Mesenchymal stem cell (in vitro differentiated cells and primary cell): Measurements from ENCODE around the gene SLC12A6.

Experiments
- DNase-seq: peaks from one replicate; pipeline ENCODE4 v3.0.0-alpha.2; 2013
- H2AFZ ChIP-seq: one replicate; pipeline ENCODE4 v1.6.1; 2013; ENCODE audit warnings: low read depth, mild to moderate bottlenecking, control low read depth, inconsistent platforms, low read length, moderate library complexity
- H2AK5ac ChIP-seq: 2 replicates; pipeline ENCODE4 v1.6.1; 2013; ENCODE audit warnings: low read length, moderate library complexity, mild to moderate bottlenecking, inconsistent platforms; ENCODE audit not compliant: severe bottlenecking
- H2BK120ac ChIP-seq: one replicate; pipeline ENCODE4 v1.6.1; 2013; ENCODE audit warnings: low read depth, mild to moderate bottlenecking, inconsistent platforms, low read length, moderate library complexity
- H2BK12ac ChIP-seq, 2 experiments: one replicate each; pipeline ENCODE4 v1.6.1; 2013; ENCODE audit warnings: inconsistent platforms in 2 of 2, low read length in 2 of 2, mild to moderate bottlenecking in 2 of 2, moderate library complexity in 2 of 2, control low read depth in 1 of 2
- H2BK15ac ChIP-seq: one replicate; pipeline ENCODE4 v1.6.1; 2013; ENCODE audit warnings: mild to moderate bottlenecking, low read depth, inconsistent platforms; ENCODE audit not compliant: poor library complexity, severe bottlenecking
- H2BK5ac ChIP-seq: 2 replicates; pipeline ENCODE4 v1.6.1; 2013; ENCODE audit warnings: low read depth, mild to moderate bottlenecking, low read length, control low read depth, inconsistent platforms; ENCODE audit not compliant: poor library complexity, severe bottlenecking
- H3K14ac ChIP-seq, 2 experiments: one replicate each; pipeline ENCODE4 v1.6.1; 2013; ENCODE audit warnings: inconsistent platforms in 2 of 2, low read length in 2 of 2, control low read depth in 1 of 2, mild to moderate bottlenecking in 1 of 2, moderate library complexity in 1 of 2
- H3K18ac ChIP-seq, 2 experiments: one replicate each; pipeline ENCODE4 v1.6.1; 2013; ENCODE audit warnings: inconsistent platforms in 2 of 2, low read length in 2 of 2, control low read depth in 1 of 2, low read depth in 1 of 2, mild to moderate bottlenecking in 1 of 2
- H3K23ac ChIP-seq, 2 experiments: one replicate each; pipeline ENCODE4 v1.6.1; 2013; ENCODE audit warnings: inconsistent platforms in 2 of 2, low read length in 2 of 2, mild to moderate bottlenecking in 2 of 2, moderate library complexity in 2 of 2, control low read depth in 1 of 2
- H3K27ac ChIP-seq: 2 replicates; pipeline ENCODE4 v1.5.1; 2013; ENCODE audit warnings: mild to moderate bottlenecking, moderate library complexity, low read length, control low read depth, inconsistent platforms; ENCODE audit not compliant: poor library complexity, severe bottlenecking
- H3K27me3 ChIP-seq, 2 experiments: 2 replicates each; pipeline versions ENCODE4 v1.6.1 to v1.7.0; 2013; ENCODE audit warnings: low read length in 2 of 2, mild to moderate bottlenecking in 2 of 2, moderate library complexity in 2 of 2, control low read depth in 1 of 2, inconsistent platforms in 1 of 2; ENCODE audit not compliant: control insufficient read depth in 1 of 2, insufficient read depth in 1 of 2
- H3K36me3 ChIP-seq, 2 experiments: 2 replicates each; pipeline versions ENCODE4 v1.6.1 to v1.7.0; 2013; ENCODE audit warnings: low read length in 2 of 2, control low read depth in 1 of 2, inconsistent platforms in 1 of 2, low read depth in 1 of 2, mild to moderate bottlenecking in 1 of 2; ENCODE audit not compliant: insufficient read depth in 2 of 2, control insufficient read depth in 1 of 2
- H3K4ac ChIP-seq, 2 experiments: one replicate each; pipeline ENCODE4 v1.6.1; 2013; ENCODE audit warnings: inconsistent platforms in 2 of 2, low read length in 2 of 2, mild to moderate bottlenecking in 2 of 2, moderate library complexity in 2 of 2, control low read depth in 1 of 2, low read depth in 1 of 2
- H3K4me1 ChIP-seq: 2 replicates; pipeline ENCODE4 v1.6.1; 2013; ENCODE audit warnings: low read depth, low read length, control low read depth; ENCODE audit not compliant: control insufficient read depth, insufficient read depth
- H3K4me2 ChIP-seq: 2 replicates; pipeline ENCODE4 v1.6.1; 2013; ENCODE audit warnings: low read length, mild to moderate bottlenecking, inconsistent platforms; ENCODE audit not compliant: poor library complexity, severe bottlenecking
- H3K4me3 ChIP-seq, 2 experiments: 2 replicates each; pipeline versions ENCODE4 v1.5.1 to v1.7.0; 2013; ENCODE audit warnings: low read length in 2 of 2, mild to moderate bottlenecking in 2 of 2, control low read depth in 1 of 2, low read depth in 1 of 2; ENCODE audit not compliant: insufficient read depth in 1 of 2
- H3K79me1 ChIP-seq: replicated peaks from 2 replicates; pipeline ENCODE4 v1.6.1; 2013; ENCODE audit warnings: mild to moderate bottlenecking, control low read depth, low read length, inconsistent platforms; ENCODE audit not compliant: poor library complexity, severe bottlenecking
- H3K9ac ChIP-seq: 2 replicates; pipeline ENCODE4 v1.7.0; 2013; ENCODE audit warnings: mild to moderate bottlenecking, low read length, moderate library complexity
- H3K9me3 ChIP-seq: 2 replicates; pipeline ENCODE4 v1.7.0; 2013; ENCODE audit warnings: mild to moderate bottlenecking, low read length; ENCODE audit not compliant: control insufficient read depth
- H4K8ac ChIP-seq: one replicate; pipeline ENCODE4 v1.6.1; 2013; ENCODE audit warnings: inconsistent platforms, mild to moderate bottlenecking, low read length, moderate library complexity
- H4K91ac ChIP-seq: one replicate; pipeline ENCODE4 v1.6.1; 2013; ENCODE audit warnings: mild to moderate bottlenecking, low read length, inconsistent platforms
- WGBS: methylation state at CpG from one replicate; pipeline ENCODE4 v1.1.7; 2013; ENCODE audit warnings: mixed read lengths; 5-methylcytosine and 5-hydroxymethylcytosine counted together

Gene SLC12A6

DNA sequence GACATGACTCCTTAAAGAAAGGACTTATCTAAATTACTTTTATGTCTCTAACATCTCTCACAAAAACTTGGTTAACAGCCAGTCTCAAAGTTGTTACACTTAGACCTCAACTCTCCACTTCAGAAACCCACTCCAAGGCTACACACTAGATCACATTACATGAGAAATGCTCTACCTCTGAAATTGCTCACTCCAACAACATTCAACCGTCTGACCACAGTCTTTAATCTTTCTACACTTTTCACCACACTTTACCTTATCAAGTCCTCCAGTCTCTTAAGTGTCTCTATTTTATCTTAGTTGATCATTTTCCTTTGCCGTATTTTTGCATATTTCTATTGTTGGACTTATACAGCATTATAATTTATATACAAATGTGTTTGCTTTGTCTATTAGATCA, 5.8 kb downstream of the SLC12A6 start:
- Histone ChIP-seq H3K18ac (no peak overlapping the region), H3K27me3 (no peaks in the 10 kb centered on the region), H4K8ac (no peak overlapping the region), H3K4me2 (no peak overlapping the region), H3K36me3 (no peaks in the 10 kb centered on the region), H2BK12ac (no peak overlapping the region), H3K9ac (no peak overlapping the region), H3K4me3 (no peak overlapping the region), H2BK120ac (no peak overlapping the region), H2BK5ac (no peak overlapping the region), H3K4me1 (peaks cover 5% of the 10 kb centered on the region), H3K23ac (no peak overlapping the region), H3K27ac (no peak overlapping the region), H2BK15ac (no peak overlapping the region), H3K14ac (no peak overlapping the region), H3K79me1 (peaks cover 11% of the 10 kb centered on the region), H3K9me3 (no peaks in the 10 kb centered on the region), H2AFZ (no peak overlapping the region), H2AK5ac (no peak overlapping the region), H4K91ac (no peak overlapping the region), H3K4ac (no peak overlapping the region)
- DNase-seq = no peak
- WGBS = 89% methylated on average over 1 of the region's 2 CpGs

DNA sequence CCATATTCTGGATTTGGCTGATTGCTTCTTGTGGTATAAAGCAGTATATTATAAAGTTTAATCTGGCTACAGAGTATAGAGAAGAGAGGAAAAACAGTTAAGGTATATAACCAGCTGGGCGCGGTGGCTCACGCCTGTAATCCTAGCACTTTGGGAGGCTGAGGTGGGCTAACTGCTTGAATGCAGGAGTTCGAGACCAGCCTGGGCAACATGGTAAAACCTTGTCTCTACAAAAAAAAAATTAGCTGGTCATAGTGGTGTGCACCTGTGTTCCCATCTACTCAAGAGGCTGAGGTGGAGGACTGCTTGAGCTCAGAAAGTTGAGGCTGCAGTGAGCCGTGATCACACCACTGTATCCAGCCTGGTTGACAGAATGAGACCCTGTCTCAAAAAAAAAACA, 7.3 kb downstream of the SLC12A6 start:
- no peak overlapping the region for H3K4me2 ChIP-seq
- no peak for DNase-seq
- H3K23ac ChIP-seq = no peak overlapping the region
- H3K27me3 ChIP-seq = no peaks in the 10 kb centered on the region
- H2AFZ ChIP-seq = no peak overlapping the region
- 88% methylated on average over 4 of the region's 5 CpGs for WGBS
- no peaks in the 10 kb centered on the region for H3K9me3 ChIP-seq
- no peak overlapping the region for H2BK15ac ChIP-seq
- H2BK5ac ChIP-seq = no peak overlapping the region
- peaks cover 2% of the 10 kb centered on the region for H3K4me1 ChIP-seq
- H3K36me3 ChIP-seq = no peaks in the 10 kb centered on the region
- no peak overlapping the region for H4K91ac ChIP-seq
- no peak overlapping the region for H3K14ac ChIP-seq
- H2BK12ac ChIP-seq = no peak overlapping the region
- no peak overlapping the region for H4K8ac ChIP-seq
- no peak overlapping the region for H3K27ac ChIP-seq
- H3K79me1 ChIP-seq = peaks cover 3% of the 10 kb centered on the region
- H3K9ac ChIP-seq = no peak overlapping the region
- H3K18ac ChIP-seq = no peak overlapping the region
- H2BK120ac ChIP-seq = no peak overlapping the region
- no peak overlapping the region for H3K4ac ChIP-seq
- H2AK5ac ChIP-seq = no peak overlapping the region
- H3K4me3 ChIP-seq = no peak overlapping the region

DNA sequence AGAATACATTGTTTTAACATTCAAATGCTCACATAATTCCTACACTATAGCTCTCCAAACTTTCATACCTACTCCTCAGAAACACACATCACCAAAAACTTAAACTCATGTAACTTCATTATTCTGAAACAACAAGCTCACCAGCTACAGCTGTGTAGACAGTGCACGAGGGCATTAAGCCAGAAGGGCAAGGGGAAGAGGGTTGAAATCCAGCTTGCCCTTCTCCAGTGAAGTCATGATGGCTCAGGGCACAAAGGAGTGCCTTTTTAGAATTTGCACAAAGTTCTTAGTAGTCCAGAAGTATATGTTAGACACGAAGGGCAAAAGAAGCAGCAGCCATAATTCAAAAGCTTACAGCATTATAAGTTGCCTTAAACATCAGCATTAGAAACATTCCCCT, 8.6 kb downstream of the SLC12A6 start:
- peaks cover 3% of the 10 kb centered on the region for H3K79me1 ChIP-seq
- H3K23ac ChIP-seq = no peak overlapping the region
- no peaks in the 10 kb centered on the region for H3K27me3 ChIP-seq
- peaks cover 2% of the 10 kb centered on the region for H3K4me1 ChIP-seq
- H3K4me2 ChIP-seq = no peak overlapping the region
- no peak overlapping the region for H2BK5ac ChIP-seq
- H3K14ac ChIP-seq = no peak overlapping the region
- no peak overlapping the region for H3K27ac ChIP-seq
- no peak overlapping the region for H4K8ac ChIP-seq
- H2BK15ac ChIP-seq = no peak overlapping the region
- no peak overlapping the region for H3K4ac ChIP-seq
- no peak overlapping the region for H2BK120ac ChIP-seq
- H3K4me3 ChIP-seq = no peak overlapping the region
- no peak overlapping the region for H3K18ac ChIP-seq
- H3K36me3 ChIP-seq = no peaks in the 10 kb centered on the region
- no peaks in the 10 kb centered on the region for H3K9me3 ChIP-seq
- H4K91ac ChIP-seq = no peak overlapping the region
- DNase-seq = no peak
- H2BK12ac ChIP-seq = no peak overlapping the region
- no peak overlapping the region for H2AFZ ChIP-seq
- WGBS = 75% methylated on average over 2 of the region's 2 CpGs
- H3K9ac ChIP-seq = no peak overlapping the region
- no peak overlapping the region for H2AK5ac ChIP-seq

DNA sequence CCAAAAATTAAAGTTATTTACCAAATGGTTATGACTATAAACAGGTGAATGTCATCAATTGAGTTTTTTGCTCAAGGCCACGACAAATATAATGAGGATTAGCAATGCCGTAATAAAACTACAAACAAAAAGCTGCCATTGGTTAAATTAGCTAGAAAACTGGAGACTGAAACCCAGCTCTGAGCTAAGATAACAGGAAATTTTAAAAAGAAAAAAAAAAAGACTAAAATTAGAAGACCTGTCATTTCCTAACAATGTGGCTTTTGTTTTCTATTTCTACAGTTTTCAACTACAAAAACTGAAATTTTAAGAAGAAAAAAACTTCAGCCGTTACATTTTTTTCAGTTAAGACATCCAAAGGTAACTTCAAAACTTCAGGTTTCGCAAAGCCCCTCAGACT, 9.7 kb downstream of the SLC12A6 start:
- no peaks in the 10 kb centered on the region for H3K27me3 ChIP-seq
- H2BK120ac ChIP-seq = no peak overlapping the region
- no peak overlapping the region for H3K4me3 ChIP-seq
- H3K9me3 ChIP-seq = no peaks in the 10 kb centered on the region
- H2AK5ac ChIP-seq = no peak overlapping the region
- no peak overlapping the region for H3K23ac ChIP-seq
- no peak overlapping the region for H3K27ac ChIP-seq
- WGBS = 95% methylated on average over 4 of the region's 4 CpGs
- H2BK5ac ChIP-seq = no peak overlapping the region
- no peak for DNase-seq
- peaks cover 2% of the 10 kb centered on the region for H3K4me1 ChIP-seq
- no peak overlapping the region for H2AFZ ChIP-seq
- no peak overlapping the region for H3K4me2 ChIP-seq
- no peak overlapping the region for H4K91ac ChIP-seq
- no peak overlapping the region for H3K18ac ChIP-seq
- H2BK12ac ChIP-seq = no peak overlapping the region
- H3K14ac ChIP-seq = no peak overlapping the region
- no peak overlapping the region for H3K9ac ChIP-seq
- H4K8ac ChIP-seq = no peak overlapping the region
- H2BK15ac ChIP-seq = no peak overlapping the region
- H3K79me1 ChIP-seq = peaks cover 7% of the 10 kb centered on the region
- H3K4ac ChIP-seq = no peak overlapping the region
- no peaks in the 10 kb centered on the region for H3K36me3 ChIP-seq
